Muscle of leg (tissue), 11 donors: ENCODE data around the gene SEMA3F. TPM values are rescaled to one million over a fixed set of nuclear protein-coding genes. Genes with fewer than 3 reads are reported as not detected.
"Not testable (repeated sequence)": the region's sequence is repeated elsewhere in the genome, so short reads cannot be mapped to it uniquely, and the experiment has no call there.

Experiments used
- DNase-seq: peaks from one replicate; pipeline ENCODE4 v3.0.0; 2013
- H3K27ac ChIP-seq: one replicate; pipeline ENCODE4 v1.5.1; 2013; ENCODE audit warnings: mild to moderate bottlenecking, low read length, control low read depth
- H3K27me3 ChIP-seq: one replicate; pipeline ENCODE4 v1.6.1; 2013; ENCODE audit warnings: low read length; ENCODE audit not compliant: control insufficient read depth, insufficient read depth
- H3K36me3 ChIP-seq: one replicate; pipeline ENCODE4 v1.6.1; 2013; ENCODE audit warnings: low read length; ENCODE audit not compliant: control insufficient read depth, insufficient read depth
- H3K4me1 ChIP-seq: one replicate; pipeline ENCODE4 v1.6.1; 2013; ENCODE audit warnings: low read length; ENCODE audit not compliant: control insufficient read depth, insufficient read depth
- H3K4me3 ChIP-seq: one replicate; pipeline ENCODE4 v1.5.1; 2013; ENCODE audit warnings: low read length, control low read depth
- H3K9me3 ChIP-seq: replicated peaks from 2 replicates; pipeline ENCODE4 v1.6.1; 2013; ENCODE audit warnings: low read depth, low read length; ENCODE audit not compliant: control insufficient read depth
- WGBS: methylation state at CpG from one replicate; pipeline ENCODE4 v1.1.5; 2013; ENCODE audit warnings: missing lambda C conversion rate; ENCODE audit not compliant: insufficient coverage; 5-methylcytosine and 5-hydroxymethylcytosine counted together
- polyA plus RNA-seq, 8 donors: library from polyadenylated mRNA; unstranded; fragments of 120-200 nt; gene quantifications; one replicate each; pipeline versions ENCODE4 v1.2.1 to v1.2.3, GENCODE V29; 2013; ENCODE audit warnings: inconsistent platforms in 1 of 8, low replicate concordance in 1 of 8; ENCODE audit not compliant: insufficient read length in 8 of 8, insufficient read depth in 1 of 8
- total RNA-seq: library from RNA; stranded (reverse); fragments of 120-200 nt; gene quantifications from one replicate; pipeline ENCODE4 v1.2.4, GENCODE V29; 2013

Gene SEMA3F
- total and polyA plus RNA-seq, 9 donors: 9.1 to 28.6 (median 13.9) TPM

- H3K36me3 ChIP-seq, H3K4me3 ChIP-seq, H3K27me3 ChIP-seq, DNase-seq, H3K9me3 ChIP-seq, H3K27ac ChIP-seq: not testable (repeated sequence)
- H3K4me1 ChIP-seq: peaks cover 26% of the 10 kb centered on the region
- WGBS: 91% methylated on average over 3 of the region's 5 CpGs
Observed at GRCh38 chr3:50211368-50211717, 56.2 kb downstream of the SEMA3F start.

DNA sequence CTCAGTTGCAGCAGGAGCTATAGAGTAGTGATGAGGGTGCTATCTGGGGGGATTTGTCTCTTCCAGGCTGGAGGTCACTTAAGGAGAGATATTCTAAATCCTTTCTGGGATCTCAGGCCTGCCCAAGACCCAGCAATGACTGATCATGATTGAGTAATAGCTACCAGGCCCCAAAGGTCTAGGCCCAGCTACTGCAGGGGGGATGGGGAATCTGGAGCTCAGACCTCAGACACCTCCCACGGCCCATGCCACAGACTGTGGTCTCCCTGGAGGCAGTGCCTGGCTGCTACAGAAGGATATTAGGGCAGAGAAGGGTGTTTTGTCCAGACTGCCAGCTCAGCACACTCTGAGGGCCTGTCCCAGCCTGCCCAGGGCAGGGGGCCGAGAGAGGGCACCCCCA, 56.8 kb downstream of the SEMA3F start:
- Histone ChIP-seq H3K36me3 (no peaks in the 10 kb centered on the region), H3K27ac (no peak overlapping the region), H3K4me3 (no peak overlapping the region), H3K27me3 (peaks cover 2% of the 10 kb centered on the region), H3K9me3 (no peaks in the 10 kb centered on the region), H3K4me1 (peaks cover 22% of the 10 kb centered on the region)
- 100% methylated on average over 1 of the region's 2 CpGs for WGBS
- DNase-seq: no peak

GRCh38 chr3:50212502-50212901, 57.4 kb downstream of the SEMA3F start:
- Histone ChIP-seq H3K9me3 (no peaks in the 10 kb centered on the region), H3K4me1 (peaks cover 17% of the 10 kb centered on the region), H3K4me3 (no peak overlapping the region), H3K36me3 (no peaks in the 10 kb centered on the region), H3K27ac (no peak overlapping the region), H3K27me3 (no peaks in the 10 kb centered on the region)
- WGBS: 83% methylated on average over 2 of the region's 4 CpGs
- DNase-seq: no peak

DNA sequence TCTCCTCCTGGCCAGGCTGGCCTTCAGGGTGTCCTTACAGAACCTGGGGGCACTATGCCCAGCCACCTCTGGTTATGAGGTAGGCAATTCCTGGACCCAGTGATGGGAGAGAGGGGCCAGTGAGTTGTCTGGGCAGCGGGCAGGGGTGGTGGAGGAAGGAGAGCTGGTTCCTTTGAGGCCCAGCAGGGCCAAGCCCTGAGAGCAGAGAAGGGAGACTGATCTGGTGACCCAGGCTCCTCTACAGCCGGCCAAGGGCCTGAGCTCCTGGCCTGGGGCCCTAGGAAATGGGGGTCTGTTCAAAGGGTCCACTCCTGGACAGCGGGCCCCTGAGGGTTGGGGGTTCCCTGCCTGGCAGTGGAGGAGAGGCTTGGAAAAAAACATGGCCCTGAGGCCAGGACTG, 57.8 kb downstream of the SEMA3F start:
- H3K27ac ChIP-seq: no peak overlapping the region
- H3K36me3 ChIP-seq: no peaks in the 10 kb centered on the region
- 88% methylated on average over 2 of the region's 3 CpGs for WGBS
- H3K4me1 ChIP-seq: peaks cover 13% of the 10 kb centered on the region
- H3K27me3 ChIP-seq: no peaks in the 10 kb centered on the region
- no peaks in the 10 kb centered on the region for H3K9me3 ChIP-seq
- no peak for DNase-seq
- H3K4me3 ChIP-seq: no peak overlapping the region

- no peaks in the 10 kb centered on the region for H3K36me3 ChIP-seq
- DNase-seq: no peak
- WGBS: 75% methylated on average over 11 of the region's 12 CpGs
- H3K27me3 ChIP-seq: no peaks in the 10 kb centered on the region
- no peak overlapping the region for H3K27ac ChIP-seq
- no peaks in the 10 kb centered on the region for H3K9me3 ChIP-seq
- H3K4me1 ChIP-seq: peaks cover 12% of the 10 kb centered on the region
- no peak overlapping the region for H3K4me3 ChIP-seq
Observed at GRCh38 chr3:50213373-50213772, 58.2 kb downstream of the SEMA3F start.

GRCh38 chr3:50214824-50215223, 59.7 kb downstream of the SEMA3F start:
- H3K27me3 ChIP-seq: no peaks in the 10 kb centered on the region
- peaks cover 8% of the 10 kb centered on the region for H3K4me1 ChIP-seq
- H3K4me3 ChIP-seq: no peak overlapping the region
- WGBS: 72% methylated on average over 9 of the region's 10 CpGs
- H3K9me3 ChIP-seq: no peaks in the 10 kb centered on the region
- no peak for DNase-seq
- no peak overlapping the region for H3K27ac ChIP-seq
- H3K36me3 ChIP-seq: no peaks in the 10 kb centered on the region

GRCh38 chr3:50215529-50215928, 60.4 kb downstream of the SEMA3F start:
- 100% methylated on average over 1 of the region's 9 CpGs for WGBS
- no peak for DNase-seq
- Histone ChIP-seq H3K9me3 (no peaks in the 10 kb centered on the region), H3K27me3 (no peaks in the 10 kb centered on the region), H3K4me3 (no peak overlapping the region), H3K27ac (no peak overlapping the region), H3K36me3 (no peaks in the 10 kb centered on the region), H3K4me1 (peaks cover 14% of the 10 kb centered on the region)

DNA sequence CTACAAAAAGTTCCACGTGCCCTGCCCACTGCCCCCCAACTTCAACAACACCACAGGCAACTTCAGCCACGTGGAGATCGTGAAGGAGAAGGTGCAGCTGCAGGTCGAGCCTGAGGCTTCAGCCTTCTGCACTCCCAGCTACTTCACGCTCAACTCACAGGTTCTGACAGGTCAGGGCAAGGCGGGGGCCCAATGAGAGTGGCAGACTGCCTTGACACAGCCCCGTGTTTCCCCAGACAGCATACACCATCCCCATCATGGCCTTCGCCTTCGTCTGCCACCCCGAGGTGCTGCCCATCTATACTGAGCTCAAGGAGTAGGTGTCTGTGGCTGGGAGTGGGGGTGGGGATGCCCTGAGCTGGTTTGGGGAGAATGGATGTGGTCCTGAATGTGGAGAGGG, 62.6 kb downstream of the SEMA3F start:
- H3K36me3 ChIP-seq: no peaks in the 10 kb centered on the region
- WGBS: 88% methylated on average over 6 of the region's 10 CpGs
- H3K9me3 ChIP-seq: no peaks in the 10 kb centered on the region
- peaks cover 19% of the 10 kb centered on the region for H3K4me1 ChIP-seq
- no peaks in the 10 kb centered on the region for H3K27me3 ChIP-seq
- no peak overlapping the region for H3K27ac ChIP-seq
- H3K4me3 ChIP-seq: no peak overlapping the region
- DNase-seq: no peak

- 98% methylated on average over 16 of the region's 17 CpGs for WGBS
- peaks cover 16% of the 10 kb centered on the region for H3K4me1 ChIP-seq
- H3K27ac ChIP-seq: no peak overlapping the region
Observed at GRCh38 chr3:50218448-50218847, 63.3 kb downstream of the SEMA3F start.

DNA sequence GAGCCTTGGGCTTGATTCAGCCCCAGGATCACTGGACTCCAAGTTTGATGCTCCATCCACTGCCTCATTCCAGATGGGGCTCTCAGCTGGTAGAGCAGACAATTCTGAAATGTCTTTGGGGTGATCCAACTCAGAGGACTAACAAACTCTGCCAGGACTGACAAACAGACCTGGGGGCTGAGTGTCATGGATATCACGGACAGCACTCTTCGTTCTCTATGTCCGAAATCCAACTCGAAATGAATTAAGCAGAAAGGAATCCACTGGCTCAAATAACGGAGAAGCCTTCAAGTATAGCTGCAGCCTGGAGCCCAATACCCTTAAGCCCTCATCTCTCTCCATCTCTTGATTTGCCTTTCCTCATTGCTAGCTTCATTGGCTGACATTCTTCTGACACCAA, 64.2 kb downstream of the SEMA3F start:
- no peak for DNase-seq
- 68% methylated on average over 3 of the region's 5 CpGs for WGBS
- Histone ChIP-seq H3K27ac (no peak overlapping the region), H3K27me3 (no peaks in the 10 kb centered on the region), H3K9me3 (no peaks in the 10 kb centered on the region), H3K4me1 (peaks cover 14% of the 10 kb centered on the region), H3K36me3 (no peaks in the 10 kb centered on the region), H3K4me3 (no peak overlapping the region)

More at GRCh38 chr3:50218448-50218847, 63.3 kb downstream of the SEMA3F start:
- H3K9me3 ChIP-seq: no peaks in the 10 kb centered on the region
- H3K36me3 ChIP-seq: no peaks in the 10 kb centered on the region
- H3K4me3 ChIP-seq: no peak overlapping the region
- no peak for DNase-seq
- no peaks in the 10 kb centered on the region for H3K27me3 ChIP-seq

DNA sequence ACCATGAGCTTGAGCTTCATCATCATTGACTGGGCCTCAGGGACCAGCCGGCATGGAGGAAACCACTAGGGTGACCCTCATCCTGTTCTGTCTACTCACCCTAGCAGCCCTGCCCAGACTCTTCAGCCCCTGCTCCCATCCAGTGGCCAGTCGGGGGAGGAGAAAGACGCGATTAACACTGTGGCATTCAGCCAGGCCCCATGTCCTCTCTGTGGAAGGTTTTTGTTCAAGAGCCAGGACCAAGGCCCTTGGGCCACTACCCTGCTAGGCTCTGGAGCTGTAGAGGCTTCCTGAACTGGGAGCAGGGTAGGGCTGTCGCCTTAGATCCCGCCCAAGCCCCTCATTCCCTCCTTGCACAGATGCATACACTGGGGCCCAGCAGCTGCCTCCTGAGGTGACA, 65.0 kb downstream of the SEMA3F start:
- WGBS: 44% methylated on average over 4 of the region's 6 CpGs
- H3K27me3 ChIP-seq: no peaks in the 10 kb centered on the region
- no peak for DNase-seq
- H3K9me3 ChIP-seq: no peaks in the 10 kb centered on the region
- H3K4me1 ChIP-seq: peaks cover 12% of the 10 kb centered on the region
- H3K27ac ChIP-seq: no peak overlapping the region
- H3K36me3 ChIP-seq: no peaks in the 10 kb centered on the region
- no peak overlapping the region for H3K4me3 ChIP-seq
